ENCODE measurements around the gene MYMK. TPM values are rescaled to one million over a fixed set of nuclear protein-coding genes. Genes with fewer than 3 reads are reported as not detected.

The MYMK gene
- total and polyA plus RNA-seq, 4 experiments from 2014 or later, result not detected

DNA sequence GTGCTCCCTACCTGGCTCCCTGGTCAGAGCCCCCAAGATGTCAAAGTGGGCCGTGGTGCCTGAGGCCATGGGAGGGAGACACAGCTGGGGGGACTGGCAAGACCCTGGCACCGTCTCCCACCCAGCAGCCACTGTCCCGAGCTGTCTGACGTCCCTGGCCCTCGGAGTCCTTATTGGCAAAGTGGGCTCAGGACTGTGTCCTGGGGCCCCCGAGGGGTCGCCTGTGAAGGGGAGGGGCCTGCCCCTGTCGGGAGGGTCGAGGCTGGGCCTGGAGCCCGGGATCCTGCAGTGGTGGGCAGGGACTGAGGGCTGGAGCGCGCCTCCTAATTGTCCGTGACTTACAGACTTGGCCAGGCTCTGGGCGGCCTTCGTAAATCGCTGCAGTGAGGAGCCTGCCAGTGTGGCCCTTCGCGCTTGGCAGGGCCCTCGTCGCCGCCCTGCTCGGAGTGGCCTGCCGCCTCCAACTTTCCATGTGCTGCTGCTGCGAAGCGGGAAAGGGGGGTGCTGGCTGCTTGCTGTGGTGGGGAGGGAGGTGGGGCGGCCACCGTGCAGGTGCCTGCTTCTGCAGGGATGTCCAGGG is 13.7 kb downstream of the MYMK start:
- Histone ChIP-seq H3K4me1 (ENCODE audit: insufficient read depth, low read length) (peaks cover 20% of the 10 kb centered on the region), H3K9me3 (ENCODE audit: control insufficient read depth in 1 of 2, low read length in 2 of 2) (no peaks in the 10 kb centered on the region), H3K27me3 (ENCODE audit: insufficient read depth, low read length) (no peaks in the 10 kb centered on the region), H3K4me3 (ENCODE audit: low read length in 2 of 2) (no peak overlapping the region), H3K36me3 (ENCODE audit: insufficient read depth, low read length) (no peaks in the 10 kb centered on the region), H3K27ac (ENCODE audit: low read depth, low read length) (no peak overlapping the region)
- CTCF ChIA-PET (ENCODE audit: partially characterized antibody), result no interaction called here
- Mint-ChIP-seq H3K4me3 (no peak overlapping the region), H3K27me3 (peaks cover 2% of the 10 kb centered on the region in 2 donors), H3K4me1 (peaks cover 6 to 13% (median 9%) of the 10 kb centered on the region in 4 donors), H3K27ac (no peak overlapping the region), H3K36me3 (no peaks in the 10 kb centered on the region), H3K9me3 (no peaks in the 10 kb centered on the region)
- no peak for DNase-seq
- intact Hi-C loops (cut with micrococcal nuclease), result no loop called here
- POLR2A ChIA-PET (ENCODE audit: partially characterized antibody), result no interaction called here

DNA sequence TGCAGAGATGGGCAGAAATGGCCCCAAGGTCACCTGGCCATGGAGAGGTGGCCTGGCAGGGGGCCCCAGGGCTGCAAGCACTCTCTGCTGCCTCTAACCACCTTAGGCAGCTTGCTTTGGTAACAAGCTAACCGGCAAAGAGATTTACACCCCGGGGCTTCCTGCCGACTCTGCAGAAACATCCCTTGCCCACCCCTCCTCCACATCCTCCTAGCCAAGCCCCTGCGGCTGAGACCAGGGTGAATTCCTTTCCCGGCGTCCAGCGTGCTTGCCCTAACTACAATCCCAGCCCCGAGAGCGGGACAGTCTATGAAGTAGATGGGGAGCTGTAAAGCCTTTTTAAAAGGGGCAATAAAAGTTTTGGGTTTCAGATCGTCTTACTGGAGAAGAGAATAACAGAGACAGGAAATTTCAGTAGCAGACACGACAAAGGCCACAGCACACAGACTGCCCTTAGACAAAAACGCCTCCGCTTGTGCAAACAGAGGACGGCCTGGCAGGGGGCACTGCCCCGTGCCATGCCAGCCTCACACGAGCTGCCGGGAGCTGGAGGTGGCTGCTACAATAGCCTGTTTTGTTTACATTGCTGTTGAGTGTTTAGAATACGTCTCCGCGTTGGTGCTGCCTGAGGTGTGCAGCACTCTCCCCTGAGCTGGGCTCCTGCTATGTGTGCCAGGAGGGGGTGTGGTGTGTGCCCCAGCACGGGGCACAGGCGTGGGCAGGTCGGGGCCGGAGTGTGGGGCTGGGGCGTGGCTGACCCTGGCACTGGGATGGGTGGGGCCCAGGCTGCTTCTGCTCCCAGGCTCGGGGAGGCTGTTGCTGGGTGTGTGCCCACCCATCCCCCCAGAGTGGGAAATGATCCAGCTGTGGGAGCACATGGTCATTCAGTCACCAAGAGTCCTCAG is 15.3 kb downstream of the MYMK start:
- Mint-ChIP-seq H3K9me3 (no peaks in the 10 kb centered on the region), H3K4me3 (peak overlapping the region; percentile 77 to 90 (median 82)), H3K4me1 (peaks cover 6 to 13% (median 9%) of the 10 kb centered on the region in 4 donors), H3K36me3 (no peaks in the 10 kb centered on the region), H3K27me3 (peaks cover 0 to 3% of the 10 kb centered on the region in 2 donors), H3K27ac (peak overlapping the region; percentile 39 to 82 (median 74))
- peaks cover 20% of the 10 kb centered on the region for H3K4me1 ChIP-seq (ENCODE audit: insufficient read depth, low read length)
- intact Hi-C loops (cut with micrococcal nuclease), result no loop called here
- ChIA-PET CTCF (ENCODE audit: partially characterized antibody) (no interaction called here), POLR2A (ENCODE audit: partially characterized antibody) (interaction anchor here (1.2 kb wide), 1 partner anchor 479 kb away, joined by 3 read pairs; the partner anchor contains the start of gene GTF3C5)
- no peaks in the 10 kb centered on the region for H3K27me3 ChIP-seq (ENCODE audit: insufficient read depth, low read length)
- H3K9me3 ChIP-seq (ENCODE audit: control insufficient read depth in 1 of 2, low read length in 2 of 2), result no peaks in the 10 kb centered on the region
- H3K27ac ChIP-seq (ENCODE audit: low read depth, low read length), result no peak overlapping the region
- no peaks in the 10 kb centered on the region for H3K36me3 ChIP-seq (ENCODE audit: insufficient read depth, low read length)
- peak in 4 of 5 donors; percentile 9 to 18 (median 14) for DNase-seq
- peak overlapping the region in 1 of 2 donors; percentile 19 for H3K4me3 ChIP-seq (ENCODE audit: low read length in 2 of 2)

DNA sequence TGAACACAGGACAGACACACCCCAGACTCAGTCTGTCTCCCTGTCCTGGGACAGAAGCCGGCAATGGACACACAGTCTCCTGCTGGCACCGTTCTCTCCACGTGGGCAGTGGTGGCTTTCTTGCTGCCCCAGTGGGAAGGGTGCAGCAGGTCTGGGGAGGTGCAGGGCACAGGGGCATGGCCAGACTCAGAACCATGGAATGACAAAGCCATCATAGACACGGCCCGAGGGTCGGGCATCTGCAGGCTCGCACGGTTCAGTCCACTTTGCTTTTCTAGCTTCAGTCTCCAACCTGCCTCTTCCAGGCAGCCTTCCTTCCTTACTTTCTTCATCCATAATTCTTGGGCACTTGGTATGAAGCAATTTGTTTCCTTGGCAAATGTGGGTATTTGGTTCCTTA is 16.7 kb downstream of the MYMK start:
- H3K27ac ChIP-seq (ENCODE audit: low read depth, low read length), result no peak overlapping the region
- no peak overlapping the region for H3K4me3 Mint-ChIP-seq

DNA sequence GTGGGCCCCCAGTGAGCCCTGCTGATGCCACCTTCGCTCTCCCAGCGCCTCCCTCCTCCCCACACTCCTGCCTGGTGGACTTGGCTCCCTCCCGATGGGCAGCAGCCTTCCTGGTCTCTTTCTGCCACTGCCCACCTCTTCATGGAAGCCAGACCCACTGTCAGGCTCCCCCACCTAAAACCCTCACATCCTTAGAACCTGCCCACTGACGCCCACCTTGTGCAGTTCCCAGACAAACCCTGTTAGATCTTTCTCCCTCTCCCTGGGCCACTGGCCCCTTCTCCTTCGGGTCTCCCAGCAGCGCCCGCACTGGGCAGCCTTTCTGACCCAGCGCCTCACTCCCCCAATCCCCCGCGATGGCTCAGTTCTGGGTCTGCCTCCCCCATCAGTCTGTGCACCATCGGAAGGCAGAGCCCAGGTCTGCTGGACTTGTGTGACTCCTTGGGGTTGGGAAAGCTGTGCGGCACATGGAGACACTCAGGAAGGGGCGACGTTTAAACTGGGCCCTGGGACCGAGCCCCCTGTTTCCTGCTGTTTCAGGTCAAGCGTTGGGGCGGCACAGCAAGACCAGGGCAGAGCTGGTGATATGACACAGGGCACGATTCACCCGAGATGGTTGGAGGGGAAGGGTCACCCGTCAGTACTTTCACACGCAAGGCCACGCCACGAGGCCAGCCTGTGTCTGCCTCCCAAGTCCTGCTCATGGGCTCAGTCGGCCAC is 17.4 kb downstream of the MYMK start:
- Mint-ChIP-seq H3K27me3 (peaks cover 5 to 6% of the 10 kb centered on the region in 2 donors), H3K9me3 (peaks cover 0 to 12% (median 4%) of the 10 kb centered on the region in 8 donors), H3K4me1 (peaks cover 6 to 13% (median 9%) of the 10 kb centered on the region in 4 donors), H3K27ac (peak overlapping the region in 2 of 7 donors; percentile 64 to 88), H3K36me3 (no peaks in the 10 kb centered on the region), H3K4me3 (no peak overlapping the region)
- DNase-seq, result no peak
- H3K4me3 ChIP-seq (ENCODE audit: low read length in 2 of 2), result no peak overlapping the region
- ChIA-PET POLR2A (ENCODE audit: partially characterized antibody) (no interaction called here), CTCF (ENCODE audit: partially characterized antibody) (no interaction called here)
- intact Hi-C loops (cut with micrococcal nuclease), result no loop called here
- H3K27ac ChIP-seq (ENCODE audit: low read depth, low read length), result no peak overlapping the region
- peaks cover 20% of the 10 kb centered on the region for H3K4me1 ChIP-seq (ENCODE audit: insufficient read depth, low read length)
- no peaks in the 10 kb centered on the region for H3K36me3 ChIP-seq (ENCODE audit: insufficient read depth, low read length)
- no peaks in the 10 kb centered on the region for H3K9me3 ChIP-seq (ENCODE audit: control insufficient read depth in 1 of 2, low read length in 2 of 2)
- H3K27me3 ChIP-seq (ENCODE audit: insufficient read depth, low read length), result no peaks in the 10 kb centered on the region

More for the DNA sequence above, 16.7 kb downstream of the MYMK start:
- peaks cover 6 to 13% (median 9%) of the 10 kb centered on the region in 4 donors for H3K4me1 Mint-ChIP-seq
- peak overlapping the region in 1 of 7 donors; percentile 13 for H3K27ac Mint-ChIP-seq
- Histone ChIP-seq H3K9me3 (ENCODE audit: control insufficient read depth in 1 of 2, low read length in 2 of 2) (no peaks in the 10 kb centered on the region), H3K27me3 (ENCODE audit: insufficient read depth, low read length) (no peaks in the 10 kb centered on the region), H3K4me3 (ENCODE audit: low read length in 2 of 2) (no peak overlapping the region), H3K36me3 (ENCODE audit: insufficient read depth, low read length) (no peaks in the 10 kb centered on the region), H3K4me1 (ENCODE audit: insufficient read depth, low read length) (peaks cover 20% of the 10 kb centered on the region)
- H3K9me3 Mint-ChIP-seq, result peaks cover 0 to 8% (median under 1%) of the 10 kb centered on the region in 8 donors
- CTCF ChIA-PET (ENCODE audit: partially characterized antibody), result no interaction called here
- H3K27me3 Mint-ChIP-seq, result peaks cover 3 to 5% of the 10 kb centered on the region in 2 donors
- no peak for DNase-seq
- POLR2A ChIA-PET (ENCODE audit: partially characterized antibody), result no interaction called here
- H3K36me3 Mint-ChIP-seq, result no peaks in the 10 kb centered on the region
- intact Hi-C loops (cut with micrococcal nuclease), result no loop called here

DNA sequence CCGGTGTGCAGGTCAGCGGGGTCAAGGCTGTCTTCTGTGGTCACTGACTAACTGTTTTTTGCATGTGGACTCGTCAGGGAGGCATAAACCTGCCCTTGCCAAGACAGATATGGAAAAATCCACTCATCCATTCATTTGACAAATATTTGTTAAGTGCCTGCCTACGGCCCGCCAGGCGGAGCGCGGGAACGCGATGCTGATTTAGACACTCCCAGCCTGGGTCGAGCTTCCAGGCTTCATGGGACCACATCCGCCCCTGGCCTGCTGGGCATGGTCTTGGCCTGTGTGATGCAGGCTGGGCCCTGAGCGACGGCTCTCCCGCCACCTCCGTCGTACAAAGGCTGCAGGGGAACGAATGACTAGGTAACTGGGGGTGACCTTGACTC is 18.1 kb downstream of the MYMK start:
- H3K4me1 ChIP-seq (ENCODE audit: insufficient read depth, low read length), result peaks cover 20% of the 10 kb centered on the region
- Mint-ChIP-seq H3K4me3 (no peak overlapping the region), H3K27me3 (peaks cover 6 to 8% of the 10 kb centered on the region in 2 donors), H3K4me1 (peaks cover 6 to 13% (median 9%) of the 10 kb centered on the region in 4 donors), H3K27ac (peak overlapping the region in 1 of 7 donors; percentile 35), H3K36me3 (no peaks in the 10 kb centered on the region), H3K9me3 (peaks cover 0 to 20% (median 12%) of the 10 kb centered on the region in 8 donors)
- no peak overlapping the region for H3K4me3 ChIP-seq (ENCODE audit: low read length in 2 of 2)
- ChIA-PET POLR2A (ENCODE audit: partially characterized antibody) (no interaction called here), CTCF (ENCODE audit: partially characterized antibody) (no interaction called here)
- H3K27me3 ChIP-seq (ENCODE audit: insufficient read depth, low read length), result no peaks in the 10 kb centered on the region
- intact Hi-C loops (cut with micrococcal nuclease), result no loop called here
- no peaks in the 10 kb centered on the region for H3K36me3 ChIP-seq (ENCODE audit: insufficient read depth, low read length)
- peaks cover 0 to 4% of the 10 kb centered on the region in 2 donors for H3K9me3 ChIP-seq (ENCODE audit: control insufficient read depth in 1 of 2, low read length in 2 of 2)
- no peak overlapping the region for H3K27ac ChIP-seq (ENCODE audit: low read depth, low read length)
- no peak for DNase-seq

DNA sequence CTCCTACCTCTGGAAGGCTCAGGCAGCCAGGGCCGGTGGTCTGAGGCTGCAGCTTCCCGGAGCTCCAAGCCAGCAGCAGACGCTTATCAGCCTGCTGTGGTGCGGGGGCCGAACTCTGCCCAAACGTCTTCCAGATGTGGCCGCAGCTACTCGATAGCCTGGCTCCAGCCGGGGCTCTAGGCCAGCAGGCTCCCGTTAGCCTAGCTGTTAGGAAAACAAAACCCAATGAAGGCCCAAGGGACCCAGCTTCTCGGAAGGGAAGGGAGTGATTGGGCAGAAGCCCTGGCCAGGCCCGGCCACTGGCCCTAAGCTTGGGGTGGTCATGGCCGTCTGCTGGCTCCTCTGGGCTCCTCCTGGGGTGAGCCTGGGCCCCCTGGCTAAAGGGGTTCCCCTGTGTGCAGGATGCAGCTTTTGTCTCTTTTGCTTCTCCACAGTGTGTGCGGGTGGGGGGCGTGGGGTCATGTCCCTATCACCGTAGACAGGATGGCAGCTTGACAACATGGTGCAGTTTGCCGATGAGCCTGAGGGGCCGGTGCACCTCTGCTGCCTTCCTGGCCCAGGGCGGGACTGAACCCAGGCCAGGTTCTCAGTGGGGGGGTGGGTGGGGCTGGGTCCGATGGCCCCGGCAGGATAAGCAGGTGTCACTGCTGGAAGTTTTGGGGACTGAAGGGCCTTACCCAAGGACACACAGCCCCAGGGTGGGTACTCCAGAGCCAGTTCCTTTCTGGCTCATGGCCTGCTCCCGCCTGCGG is 18.7 kb downstream of the MYMK start:
- H3K36me3 Mint-ChIP-seq, result peaks cover 0 to 4% of the 10 kb centered on the region in 2 donors
- no peak overlapping the region for H3K4me3 Mint-ChIP-seq
- Histone ChIP-seq H3K4me1 (ENCODE audit: insufficient read depth, low read length) (peaks cover 20% of the 10 kb centered on the region), H3K9me3 (ENCODE audit: control insufficient read depth in 1 of 2, low read length in 2 of 2) (peaks cover 0 to 4% of the 10 kb centered on the region in 2 donors), H3K36me3 (ENCODE audit: insufficient read depth, low read length) (no peaks in the 10 kb centered on the region), H3K4me3 (ENCODE audit: low read length in 2 of 2) (no peak overlapping the region), H3K27ac (ENCODE audit: low read depth, low read length) (no peak overlapping the region), H3K27me3 (ENCODE audit: insufficient read depth, low read length) (no peaks in the 10 kb centered on the region)
- no peak for DNase-seq
- intact Hi-C loops (cut with micrococcal nuclease), result no loop called here
- POLR2A ChIA-PET (ENCODE audit: partially characterized antibody), result no interaction called here
- peaks cover 6 to 13% (median 9%) of the 10 kb centered on the region in 4 donors for H3K4me1 Mint-ChIP-seq
- peaks cover 0 to 26% (median 17%) of the 10 kb centered on the region in 8 donors for H3K9me3 Mint-ChIP-seq
- CTCF ChIA-PET (ENCODE audit: partially characterized antibody), result no interaction called here
- no peak overlapping the region for H3K27ac Mint-ChIP-seq
- H3K27me3 Mint-ChIP-seq, result peaks cover 6 to 9% of the 10 kb centered on the region in 2 donors

Data from CD4-positive, alpha-beta memory T cell (primary cell).